CD4-positive, alpha-beta T cell treated with Interleukin-6 at 100 ng/mL for 8 hours (primary cell): Measurements from ENCODE around the gene MIPEP.
"Not testable (repeated sequence)": the region's sequence is repeated elsewhere in the genome, so short reads cannot be mapped to it uniquely, and the experiment has no call there.

ENCODE experiments used
- DNase-seq: peaks from one replicate; pipeline ENCODE4 v3.0.0-alpha.2; 2020; ENCODE audit warnings: mixed read lengths, low spot score

Gene MIPEP

GRCh38 chr13:23749288-23749873, 139.8 kb downstream of the MIPEP start:
- DNase-seq = no peak

GRCh38 chr13:23748109-23748990, 140.8 kb downstream of the MIPEP start:
- no peak for DNase-seq

- DNase-seq = not testable (repeated sequence)
Observed at GRCh38 chr13:23746141-23746540, 143.1 kb downstream of the MIPEP start.

- no peak for DNase-seq
Observed at GRCh38 chr13:23744315-23744714, 144.9 kb downstream of the MIPEP start.

GRCh38 chr13:23743278-23744076, 145.7 kb downstream of the MIPEP start:
- peak; percentile 44 for DNase-seq

GRCh38 chr13:23741879-23742510, 147.2 kb downstream of the MIPEP start:
- no peak for DNase-seq

- no peak for DNase-seq
Observed at GRCh38 chr13:23740002-23740401, 149.2 kb downstream of the MIPEP start.

- no peak for DNase-seq
Observed at GRCh38 chr13:23739596-23739995, 149.6 kb downstream of the MIPEP start.

- no peak for DNase-seq
Observed at GRCh38 chr13:23736541-23736940, 152.7 kb downstream of the MIPEP start.

GRCh38 chr13:23735329-23735728, 153.9 kb downstream of the MIPEP start:
- DNase-seq = no peak

- no peak for DNase-seq
Observed at GRCh38 chr13:23731709-23732108, 157.5 kb downstream of the MIPEP start.

GRCh38 chr13:23730251-23730650, 158.9 kb downstream of the MIPEP start:
- DNase-seq = no peak

- DNase-seq = no peak
Observed at GRCh38 chr13:23729531-23729930, 159.7 kb downstream of the MIPEP start.

- no peak for DNase-seq
Observed at GRCh38 chr13:23728807-23729206, 160.4 kb downstream of the MIPEP start.

- no peak for DNase-seq
Observed at GRCh38 chr13:23725922-23726321, 163.3 kb downstream of the MIPEP start.

- no peak for DNase-seq
Observed at GRCh38 chr13:23724196-23724970, 164.8 kb downstream of the MIPEP start.

GRCh38 chr13:23723471-23723870, 165.7 kb downstream of the MIPEP start:
- DNase-seq = no peak

- DNase-seq = no peak
Observed at GRCh38 chr13:23722726-23723453, 166.3 kb downstream of the MIPEP start.

GRCh38 chr13:23718996-23719395, 170.2 kb downstream of the MIPEP start:
- no peak for DNase-seq

- no peak for DNase-seq
Observed at GRCh38 chr13:23716401-23716800, 172.8 kb downstream of the MIPEP start.

GRCh38 chr13:23715762-23716235, 173.4 kb downstream of the MIPEP start:
- DNase-seq = no peak
